Caco-2 (cell line): ENCODE measurements around the gene SPINK7. TPM values are rescaled to one million over a fixed set of nuclear protein-coding genes. Genes with fewer than 3 reads are reported as not detected.
"Not testable (repeated sequence)": the region's sequence is repeated elsewhere in the genome, so short reads cannot be mapped to it uniquely, and the experiment has no call there.

Source experiments
- Bru-seq: library from RNA; stranded (reverse); fragments of 400-500 nt; gene quantifications from one replicate; lab custom pipeline; 2021; lab: Mats Ljungman, UMichigan
- BruChase-seq, 2 experiments: library from RNA; stranded (reverse); fragments of 400-500 nt; gene quantifications; one replicate each; lab custom pipeline; 2021; lab: Mats Ljungman, UMichigan
- BruUV-seq: library from RNA; stranded (reverse); fragments of 400-500 nt; replicated peaks from 2 replicates; lab custom pipeline; 2021; lab: Mats Ljungman, UMichigan
- CTCF ChIA-PET: fragments of 300-600 bp; sonication (Branson Sonifier 250); formaldehyde crosslinking; loops from one replicate; lab custom pipeline; 2022; ENCODE audit warnings: antibody characterized with exemption; lab: Charles Lee
- POLR2A ChIA-PET: fragments of 300-600 bp; sonication (Branson Sonifier 250); formaldehyde crosslinking; loops from one replicate; lab custom pipeline; 2022; ENCODE audit warnings: antibody characterized with exemption; lab: Charles Lee
- DNase-seq, 2 experiments: peaks; one replicate each; pipeline versions ENCODE4 v3.0.0 to v3.0.0-alpha.2; 2020 to 2022
- H3K27me3 ChIP-seq: replicated peaks from 2 replicates; pipeline ENCODE4 v1.6.0; 2011; ENCODE audit warnings: low read length; ENCODE audit not compliant: control insufficient read depth, insufficient read depth
- H3K36me3 ChIP-seq: 2 replicates; pipeline ENCODE4 v1.5.1; 2011; ENCODE audit warnings: low read length; ENCODE audit not compliant: control insufficient read depth, insufficient read depth
- H3K4me1 ChIP-seq: fragments of 250-450 bp; sonication (Bioruptor Pico); 2 replicates; pipeline ENCODE4 v1.5.1; 2020; ENCODE audit warnings: mild to moderate bottlenecking
- H3K4me3 ChIP-seq: 2 replicates; pipeline ENCODE4 v1.5.1; 2011; ENCODE audit warnings: low read depth, mild to moderate bottlenecking, control low read depth, low read length
- H3K9me3 ChIP-seq: fragments of 250-450 bp; sonication (Bioruptor Pico); 2 replicates; pipeline ENCODE4 v1.5.1; 2020; ENCODE audit warnings: mild to moderate bottlenecking, moderate library complexity
- H3K27ac Mint-ChIP-seq: one replicate; pipeline ENCODE4 v1.8.0; 2022; ENCODE audit warnings: mixed read lengths; ENCODE audit not compliant: unreplicated experiment
- H3K27me3 Mint-ChIP-seq: one replicate; pipeline ENCODE4 v1.8.0; 2022; ENCODE audit warnings: mixed read lengths; ENCODE audit not compliant: insufficient read depth, unreplicated experiment
- H3K36me3 Mint-ChIP-seq: one replicate; pipeline ENCODE4 v1.8.0; 2022; ENCODE audit warnings: mild to moderate bottlenecking, mixed read lengths; ENCODE audit not compliant: insufficient read depth, unreplicated experiment
- H3K4me1 Mint-ChIP-seq: one replicate; pipeline ENCODE4 v1.8.0; 2022; ENCODE audit warnings: low read depth, mixed read lengths; ENCODE audit not compliant: unreplicated experiment
- H3K4me3 Mint-ChIP-seq: one replicate; pipeline ENCODE4 v1.8.0; 2022; ENCODE audit warnings: mild to moderate bottlenecking, moderate library complexity, mixed read lengths; ENCODE audit not compliant: unreplicated experiment
- H3K9me3 Mint-ChIP-seq: one replicate; pipeline ENCODE4 v1.8.0; 2022; ENCODE audit warnings: mixed read lengths; ENCODE audit not compliant: unreplicated experiment
- intact Hi-C: fragments of 100-400 bp; cut with micrococcal nuclease; formaldehyde crosslinking; loops from one replicate; pipeline ENCODE4 v1.10.0; 2022; ENCODE audit not compliant: unreplicated experiment
- long read RNA-seq: library from polyadenylated mRNA; stranded (forward); transcript quantifications from one replicate; pipeline ENCODE4 v2.0.0, GENCODE V29; 2022
- total RNA-seq: library from RNA; stranded (reverse); gene quantifications from 2 replicates; pipeline ENCODE4 v1.2.3, GENCODE V29; 2022
- TF ChIP-seq, protein P1 (sequence below), 2 experiments: fragments of 200-600 bp in 1 of 2; IDR thresholded peaks; 1 replicate in 1 of 2; 2 replicates in 1 of 2; pipeline versions ENCODE4 v1.5.1 to v1.8.0; 2011 to 2022; ENCODE audit warnings: antibody characterized with exemption in 1 of 2, control low read depth in 1 of 2, inconsistent platforms in 1 of 2, low read depth in 1 of 2, low read length in 1 of 2, mild to moderate bottlenecking in 1 of 2, moderate library complexity in 1 of 2; ENCODE audit not compliant: insufficient read depth in 1 of 2, severe bottlenecking in 1 of 2, unreplicated experiment in 1 of 2

SPINK7 gene
- not detected in 2 replicates for total RNA-seq
- not detected for Bru-seq, nascent RNA
- BruChase-seq, experiment 1, labeled RNA remaining after a 2-hour chase = not detected
- not detected for BruChase-seq, experiment 2, labeled RNA remaining after a 6-hour chase
- long read RNA-seq = 0 reads

DNA sequence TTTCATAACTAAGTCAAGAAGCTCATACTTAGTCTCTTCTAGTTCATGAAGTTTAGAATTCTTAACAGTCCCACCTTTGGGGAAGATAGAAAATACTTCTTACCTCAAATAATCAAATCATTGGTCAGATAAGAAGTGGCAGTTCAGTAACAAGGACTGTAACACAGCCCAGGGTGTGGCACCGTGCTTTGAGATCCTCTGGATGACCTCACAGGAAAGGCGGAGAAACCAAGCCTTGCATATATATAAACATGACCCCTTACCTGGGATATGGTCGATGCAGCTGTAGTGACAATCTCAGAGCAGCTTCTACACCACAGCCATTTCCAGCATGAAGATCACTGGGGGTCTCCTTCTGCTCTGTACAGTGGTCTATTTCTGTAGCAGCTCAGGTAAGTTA is at the start of gene SPINK7:
Gene SPINK7, plus strand, starts transcription at position 271 of the 400 bp plus-strand sequence. Its CDS starts 61 bp downstream, at position 332.
- H3K9me3 ChIP-seq = no peaks in the 10 kb centered on the region; the same call in 1 of the 2 replicates
- Mint-ChIP-seq H3K27ac (no peak within 1 kb of the TSS), H3K9me3 (peaks cover 19% of the 10 kb centered on the region), H3K4me1 (no peaks in the 10 kb centered on the region), H3K36me3 (no peaks in the 10 kb centered on the region), H3K27me3 (peaks cover 5% of the 10 kb centered on the region), H3K4me3 (no peak within 1 kb of the TSS)
- CTCF ChIA-PET = no interaction called here
- H3K36me3 ChIP-seq = no peaks in the 10 kb centered on the region
- TF ChIP-seq, protein P1, sequence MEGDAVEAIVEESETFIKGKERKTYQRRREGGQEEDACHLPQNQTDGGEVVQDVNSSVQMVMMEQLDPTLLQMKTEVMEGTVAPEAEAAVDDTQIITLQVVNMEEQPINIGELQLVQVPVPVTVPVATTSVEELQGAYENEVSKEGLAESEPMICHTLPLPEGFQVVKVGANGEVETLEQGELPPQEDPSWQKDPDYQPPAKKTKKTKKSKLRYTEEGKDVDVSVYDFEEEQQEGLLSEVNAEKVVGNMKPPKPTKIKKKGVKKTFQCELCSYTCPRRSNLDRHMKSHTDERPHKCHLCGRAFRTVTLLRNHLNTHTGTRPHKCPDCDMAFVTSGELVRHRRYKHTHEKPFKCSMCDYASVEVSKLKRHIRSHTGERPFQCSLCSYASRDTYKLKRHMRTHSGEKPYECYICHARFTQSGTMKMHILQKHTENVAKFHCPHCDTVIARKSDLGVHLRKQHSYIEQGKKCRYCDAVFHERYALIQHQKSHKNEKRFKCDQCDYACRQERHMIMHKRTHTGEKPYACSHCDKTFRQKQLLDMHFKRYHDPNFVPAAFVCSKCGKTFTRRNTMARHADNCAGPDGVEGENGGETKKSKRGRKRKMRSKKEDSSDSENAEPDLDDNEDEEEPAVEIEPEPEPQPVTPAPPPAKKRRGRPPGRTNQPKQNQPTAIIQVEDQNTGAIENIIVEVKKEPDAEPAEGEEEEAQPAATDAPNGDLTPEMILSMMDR (IDR thresholded peaks at IDR 0.05; ENCODE audit: insufficient read depth in 1 of 2, low read depth in 1 of 2, low read length in 1 of 2, severe bottlenecking in 1 of 2, unreplicated experiment in 1 of 2) = no peak
- POLR2A ChIA-PET = no interaction called here
- H3K4me1 ChIP-seq = no peaks in the 10 kb centered on the region
- BruUV-seq = no TSS peak
- intact Hi-C loops = no loop called here
- H3K4me3 ChIP-seq = no peak within 1 kb of the TSS
- DNase-seq = no peak
- H3K27me3 ChIP-seq = no peaks in the 10 kb centered on the region

GRCh38 chr5:148267962-148268361 is 44.3 kb upstream of the SPINK7 start:
- Mint-ChIP-seq H3K9me3 (no peaks in the 10 kb centered on the region), H3K4me1 (peaks cover 12% of the 10 kb centered on the region), H3K4me3 (no peak overlapping the region), H3K27me3 (no peaks in the 10 kb centered on the region), H3K27ac (no peak overlapping the region), H3K36me3 (no peaks in the 10 kb centered on the region)
- ChIA-PET POLR2A (no interaction called here), CTCF (no interaction called here)
- no peak for DNase-seq
- no peaks in the 10 kb centered on the region for H3K36me3 ChIP-seq
- H3K4me3 ChIP-seq = no peak overlapping the region
- no peaks in the 10 kb centered on the region; the same call in 1 of the 2 replicates for H3K9me3 ChIP-seq
- H3K4me1 ChIP-seq = peaks cover 4% of the 10 kb centered on the region; the same call in 1 of the 2 replicates
- no peaks in the 10 kb centered on the region for H3K27me3 ChIP-seq
- TF ChIP-seq, protein P1 (IDR thresholded peaks at IDR 0.05; ENCODE audit: insufficient read depth in 1 of 2, low read depth in 1 of 2, low read length in 1 of 2, severe bottlenecking in 1 of 2, unreplicated experiment in 1 of 2) = no peak
- intact Hi-C loops = no loop called here
- no TSS peak for BruUV-seq

DNA sequence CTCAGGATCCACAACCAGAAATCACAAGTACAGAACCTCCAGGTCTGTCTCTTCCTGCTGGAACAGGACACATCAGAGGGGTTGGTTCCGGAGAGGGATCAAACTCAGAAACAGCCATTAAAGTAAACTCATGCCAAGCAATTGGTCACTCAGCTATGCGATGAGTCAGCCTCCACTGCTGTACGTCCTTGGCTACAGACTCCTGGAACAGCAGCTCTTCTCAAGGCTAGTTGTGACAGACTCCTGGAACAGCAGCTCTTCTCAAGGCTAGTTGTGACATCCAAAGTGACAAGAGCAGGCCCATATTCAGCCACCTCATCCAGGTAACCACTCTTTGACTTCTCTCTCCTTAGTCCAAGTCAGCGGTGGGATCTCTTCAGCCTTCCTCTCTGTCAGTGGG is 43.7 kb upstream of the SPINK7 start, which contains the start of gene SPINK13:
Gene SPINK13, plus strand, starts transcription at position 229 of the 400 bp plus-strand sequence. CDS start 1,279 bp downstream, outside the sequence.
- Mint-ChIP-seq H3K27ac (no peak within 1 kb of the TSS), H3K27me3 (no peaks in the 10 kb centered on the region)

DNA sequence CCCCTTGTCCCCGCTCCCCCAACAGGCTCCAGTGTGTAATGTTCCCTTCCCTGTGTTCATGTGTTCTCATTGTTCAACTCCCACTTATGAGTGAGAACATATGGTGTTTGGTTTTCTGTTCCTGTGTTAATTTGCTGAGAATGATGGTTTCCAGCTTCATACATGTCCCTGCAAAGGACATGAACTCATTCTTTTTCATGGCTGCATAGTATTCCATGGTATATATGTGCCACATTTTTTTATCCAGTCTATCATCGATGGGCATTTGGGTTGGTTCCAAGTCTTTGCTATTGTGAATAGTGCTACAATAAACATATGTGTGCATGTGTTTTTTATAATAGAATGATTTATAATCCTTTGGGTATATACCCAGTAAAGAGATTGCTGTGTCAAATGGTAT is 37.1 kb upstream of the SPINK7 start:
- H3K4me1 ChIP-seq, H3K4me1 Mint-ChIP-seq, H3K27ac Mint-ChIP-seq, CTCF ChIA-PET, H3K27me3 Mint-ChIP-seq, H3K36me3 ChIP-seq, H3K9me3 Mint-ChIP-seq, H3K9me3 ChIP-seq, intact Hi-C loops, BruUV-seq, DNase-seq, POLR2A ChIA-PET, H3K27me3 ChIP-seq, H3K36me3 Mint-ChIP-seq, H3K4me3 ChIP-seq, H3K4me3 Mint-ChIP-seq: not testable (repeated sequence)

More for the DNA sequence above, 43.7 kb upstream of the SPINK7 start, which contains the start of gene SPINK13:
- no peak within 1 kb of the TSS for H3K4me3 Mint-ChIP-seq
- CTCF ChIA-PET = no interaction called here
- Histone ChIP-seq H3K36me3 (no peaks in the 10 kb centered on the region), H3K27me3 (no peaks in the 10 kb centered on the region), H3K4me1 (peaks cover 4% of the 10 kb centered on the region; the same call in 1 of the 2 replicates), H3K9me3 (no peaks in the 10 kb centered on the region; the same call in 1 of the 2 replicates), H3K4me3 (no peak within 1 kb of the TSS)
- H3K36me3 Mint-ChIP-seq = no peaks in the 10 kb centered on the region
- peak in 1 of 2 experiments; percentile 3 for DNase-seq
- BruUV-seq = no TSS peak
- H3K4me1 Mint-ChIP-seq = peaks cover 12% of the 10 kb centered on the region
- intact Hi-C loops = no loop called here
- TF ChIP-seq, protein P1 (IDR thresholded peaks at IDR 0.05; ENCODE audit: insufficient read depth in 1 of 2, low read depth in 1 of 2, low read length in 1 of 2, severe bottlenecking in 1 of 2, unreplicated experiment in 1 of 2) = no peak
- POLR2A ChIA-PET = no interaction called here
- H3K9me3 Mint-ChIP-seq = no peaks in the 10 kb centered on the region

- H3K4me3 ChIP-seq, H3K36me3 ChIP-seq, H3K9me3 ChIP-seq, intact Hi-C loops, H3K36me3 Mint-ChIP-seq, H3K4me1 ChIP-seq, H3K27ac Mint-ChIP-seq, POLR2A ChIA-PET, H3K9me3 Mint-ChIP-seq, H3K4me1 Mint-ChIP-seq, BruUV-seq, H3K27me3 ChIP-seq, H3K4me3 Mint-ChIP-seq: not testable (repeated sequence)
- CTCF ChIA-PET = interaction anchor here (0.7 kb wide), 1 partner anchor 13 kb away, joined by 3 read pairs; no protein-coding TSS in a partner anchor
- H3K27me3 Mint-ChIP-seq = peaks cover 13% of the 10 kb centered on the region
- peak; percentile 13 to 49 for DNase-seq
Observed at GRCh38 chr5:148280893-148281292, 31.3 kb upstream of the SPINK7 start.
